Panc1 (cell line): Measurements from ENCODE around the gene MRPL54. TPM values are rescaled to one million over a fixed set of nuclear protein-coding genes. Genes with fewer than 3 reads are reported as not detected.
"Not testable (repeated sequence)": the region's sequence is repeated elsewhere in the genome, so short reads cannot be mapped to it uniquely, and the experiment has no call there.

Source experiments
- ATAC-seq: fragments of 200-7000 bp; cut with Tn5 transposase; 2 replicates; pipeline ENCODE4 v1.9.1; 2020; ENCODE audit warnings: mild to moderate bottlenecking, moderate library complexity
- BruUV-seq: library from RNA; stranded (reverse); fragments of 400-500 nt; replicated peaks from 2 replicates; lab custom pipeline; 2021; lab: Mats Ljungman, UMichigan
- CTCF ChIA-PET: fragments of 300-600 bp; sonication (Branson Sonifier 250); formaldehyde crosslinking; loops from one replicate; lab custom pipeline; 2022; ENCODE audit warnings: antibody characterized with exemption; lab: Charles Lee
- POLR2A ChIA-PET: fragments of 300-600 bp; sonication (Branson Sonifier 250); formaldehyde crosslinking; loops from one replicate; lab custom pipeline; 2022; ENCODE audit warnings: antibody characterized with exemption; lab: Charles Lee
- DNase-seq: peaks from one replicate; pipeline ENCODE4 v3.0.0-alpha.2; 2010; ENCODE audit warnings: low read depth, low spot score
- H3K27ac ChIP-seq: 2 replicates; pipeline ENCODE4 v1.5.1; 2011; ENCODE audit warnings: mild to moderate bottlenecking, low read length, inconsistent platforms
- H3K27me3 ChIP-seq: fragments of 200-500 bp; sonication (Bioruptor generic); 2 replicates; pipeline ENCODE4 v1.6.0; 2014; ENCODE audit warnings: low read length, inconsistent platforms; ENCODE audit not compliant: control insufficient read depth, insufficient read depth
- H3K36me3 ChIP-seq: fragments of 200-500 bp; sonication (Bioruptor generic); 2 replicates; pipeline ENCODE4 v1.5.1; 2014; ENCODE audit warnings: inconsistent platforms, mild to moderate bottlenecking, low read length, moderate library complexity; ENCODE audit not compliant: control insufficient read depth, insufficient read depth
- H3K4me1 ChIP-seq: 2 replicates; pipeline ENCODE4 v1.5.1; 2011; ENCODE audit warnings: inconsistent platforms, mild to moderate bottlenecking, low read length, moderate library complexity; ENCODE audit not compliant: control insufficient read depth, insufficient read depth
- H3K4me3 ChIP-seq, 2 experiments: 2 replicates each; pipeline ENCODE4 v1.5.1; 2011 to 2012; ENCODE audit warnings: low read depth in 2 of 2, low read length in 2 of 2, mild to moderate bottlenecking in 2 of 2, inconsistent platforms in 1 of 2, moderate library complexity in 1 of 2
- H3K9me3 ChIP-seq: fragments of 200-500 bp; sonication (Bioruptor generic); 2 replicates; pipeline ENCODE4 v1.5.1; 2014; ENCODE audit warnings: low read depth, mild to moderate bottlenecking, inconsistent platforms, low read length, moderate library complexity; ENCODE audit not compliant: control insufficient read depth, insufficient read depth
- POLR2AphosphoS5 ChIP-seq: IDR thresholded peaks from 2 replicates; pipeline ENCODE4 v1.6.1; 2012; ENCODE audit warnings: mild to moderate bottlenecking, low read depth, low read length, moderate library complexity
- SIN3A ChIP-seq: IDR thresholded peaks from 2 replicates; pipeline ENCODE4 v1.6.1; 2012; ENCODE audit warnings: low read depth, mild to moderate bottlenecking, low read length, moderate library complexity, borderline replicate concordance; ENCODE audit not compliant: insufficient read depth
- TCF7L2 ChIP-seq: IDR thresholded peaks from 2 replicates; pipeline ENCODE4 v1.6.1; 2011; ENCODE audit warnings: mild to moderate bottlenecking, low read depth, low read length, inconsistent platforms
- in situ Hi-C: cut with HindIII; loops from 2 replicates; pipeline ENCODE4 v1.10.0; 2016; ENCODE audit warnings: low sequenced_read_pairs, low pct_unique_long_range_greater_than_20kb
- intact Hi-C: fragments of 100-400 bp; cut with micrococcal nuclease; formaldehyde crosslinking; loops from one replicate; pipeline ENCODE4 v1.10.0; 2022; ENCODE audit not compliant: unreplicated experiment
- total RNA-seq: library from RNA; stranded (reverse); gene quantifications from one replicate; pipeline ENCODE4 v1.2.1, GENCODE V29; 2021; ENCODE audit not compliant: unreplicated experiment
- TF ChIP-seq, protein P1 (sequence below), 2 experiments: IDR thresholded peaks; 2 replicates each; pipeline ENCODE4 v1.6.1; 2011 to 2012; ENCODE audit warnings: low read depth in 2 of 2, control low read depth in 1 of 2, low read length in 1 of 2, mild to moderate bottlenecking in 1 of 2, moderate library complexity in 1 of 2; ENCODE audit not compliant: insufficient read depth in 1 of 2
- TF ChIP-seq, protein P2 (sequence below): fragments of 450-650 bp; IDR thresholded peaks from 2 replicates; pipeline ENCODE4 v1.5.1; 2017; ENCODE audit warnings: mild to moderate bottlenecking

Gene MRPL54
- total RNA-seq, 1 experiment from 2014 or later = 42.8 TPM

DNA sequence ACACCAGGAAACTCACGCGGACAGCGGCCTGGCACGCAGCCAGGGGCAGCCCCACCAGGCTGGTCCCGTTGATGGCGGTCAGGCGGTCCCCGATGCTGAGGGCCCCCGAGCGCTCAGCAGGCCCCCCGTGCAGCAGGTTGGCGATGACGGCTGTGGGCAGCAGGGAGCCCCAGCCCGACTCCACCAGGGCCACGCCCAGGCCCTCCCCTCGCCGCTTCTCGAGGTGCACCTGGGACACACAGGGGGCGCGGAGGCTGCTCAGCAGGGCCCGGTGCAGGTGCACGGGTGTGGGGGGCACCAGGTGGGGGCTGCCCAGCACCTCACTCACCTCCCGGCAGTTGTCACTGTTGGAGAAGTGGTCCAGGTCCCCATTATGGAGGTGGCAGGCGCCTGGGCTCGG lies 10.0 kb upstream of the MRPL54 start:
- no peaks in the 10 kb centered on the region for H3K9me3 ChIP-seq
- H3K27ac ChIP-seq = no peak overlapping the region
- H3K27me3 ChIP-seq = no peaks in the 10 kb centered on the region
- no peaks in the 10 kb centered on the region for H3K36me3 ChIP-seq
- in situ Hi-C loops = no loop called here
- intact Hi-C loops = no loop called here
- H3K4me3 ChIP-seq = no peak overlapping the region
- BruUV-seq = no TSS peak
- ChIA-PET CTCF (no interaction called here), POLR2A (no interaction called here)
- ATAC-seq (no peak), DNase-seq (no peak)
- TF ChIP-seq SIN3A (no peak), POLR2AphosphoS5 (no peak), TCF7L2 (no peak)
- TF ChIP-seq, protein P1, sequence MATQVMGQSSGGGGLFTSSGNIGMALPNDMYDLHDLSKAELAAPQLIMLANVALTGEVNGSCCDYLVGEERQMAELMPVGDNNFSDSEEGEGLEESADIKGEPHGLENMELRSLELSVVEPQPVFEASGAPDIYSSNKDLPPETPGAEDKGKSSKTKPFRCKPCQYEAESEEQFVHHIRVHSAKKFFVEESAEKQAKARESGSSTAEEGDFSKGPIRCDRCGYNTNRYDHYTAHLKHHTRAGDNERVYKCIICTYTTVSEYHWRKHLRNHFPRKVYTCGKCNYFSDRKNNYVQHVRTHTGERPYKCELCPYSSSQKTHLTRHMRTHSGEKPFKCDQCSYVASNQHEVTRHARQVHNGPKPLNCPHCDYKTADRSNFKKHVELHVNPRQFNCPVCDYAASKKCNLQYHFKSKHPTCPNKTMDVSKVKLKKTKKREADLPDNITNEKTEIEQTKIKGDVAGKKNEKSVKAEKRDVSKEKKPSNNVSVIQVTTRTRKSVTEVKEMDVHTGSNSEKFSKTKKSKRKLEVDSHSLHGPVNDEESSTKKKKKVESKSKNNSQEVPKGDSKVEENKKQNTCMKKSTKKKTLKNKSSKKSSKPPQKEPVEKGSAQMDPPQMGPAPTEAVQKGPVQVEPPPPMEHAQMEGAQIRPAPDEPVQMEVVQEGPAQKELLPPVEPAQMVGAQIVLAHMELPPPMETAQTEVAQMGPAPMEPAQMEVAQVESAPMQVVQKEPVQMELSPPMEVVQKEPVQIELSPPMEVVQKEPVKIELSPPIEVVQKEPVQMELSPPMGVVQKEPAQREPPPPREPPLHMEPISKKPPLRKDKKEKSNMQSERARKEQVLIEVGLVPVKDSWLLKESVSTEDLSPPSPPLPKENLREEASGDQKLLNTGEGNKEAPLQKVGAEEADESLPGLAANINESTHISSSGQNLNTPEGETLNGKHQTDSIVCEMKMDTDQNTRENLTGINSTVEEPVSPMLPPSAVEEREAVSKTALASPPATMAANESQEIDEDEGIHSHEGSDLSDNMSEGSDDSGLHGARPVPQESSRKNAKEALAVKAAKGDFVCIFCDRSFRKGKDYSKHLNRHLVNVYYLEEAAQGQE (IDR thresholded peaks at IDR 0.05; ENCODE audit: insufficient read depth in 1 of 2, low read depth in 2 of 2, low read length in 1 of 2) = no peak
- TF ChIP-seq, protein P2, sequence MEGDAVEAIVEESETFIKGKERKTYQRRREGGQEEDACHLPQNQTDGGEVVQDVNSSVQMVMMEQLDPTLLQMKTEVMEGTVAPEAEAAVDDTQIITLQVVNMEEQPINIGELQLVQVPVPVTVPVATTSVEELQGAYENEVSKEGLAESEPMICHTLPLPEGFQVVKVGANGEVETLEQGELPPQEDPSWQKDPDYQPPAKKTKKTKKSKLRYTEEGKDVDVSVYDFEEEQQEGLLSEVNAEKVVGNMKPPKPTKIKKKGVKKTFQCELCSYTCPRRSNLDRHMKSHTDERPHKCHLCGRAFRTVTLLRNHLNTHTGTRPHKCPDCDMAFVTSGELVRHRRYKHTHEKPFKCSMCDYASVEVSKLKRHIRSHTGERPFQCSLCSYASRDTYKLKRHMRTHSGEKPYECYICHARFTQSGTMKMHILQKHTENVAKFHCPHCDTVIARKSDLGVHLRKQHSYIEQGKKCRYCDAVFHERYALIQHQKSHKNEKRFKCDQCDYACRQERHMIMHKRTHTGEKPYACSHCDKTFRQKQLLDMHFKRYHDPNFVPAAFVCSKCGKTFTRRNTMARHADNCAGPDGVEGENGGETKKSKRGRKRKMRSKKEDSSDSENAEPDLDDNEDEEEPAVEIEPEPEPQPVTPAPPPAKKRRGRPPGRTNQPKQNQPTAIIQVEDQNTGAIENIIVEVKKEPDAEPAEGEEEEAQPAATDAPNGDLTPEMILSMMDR = no peak
- no peaks in the 10 kb centered on the region for H3K4me1 ChIP-seq

DNA sequence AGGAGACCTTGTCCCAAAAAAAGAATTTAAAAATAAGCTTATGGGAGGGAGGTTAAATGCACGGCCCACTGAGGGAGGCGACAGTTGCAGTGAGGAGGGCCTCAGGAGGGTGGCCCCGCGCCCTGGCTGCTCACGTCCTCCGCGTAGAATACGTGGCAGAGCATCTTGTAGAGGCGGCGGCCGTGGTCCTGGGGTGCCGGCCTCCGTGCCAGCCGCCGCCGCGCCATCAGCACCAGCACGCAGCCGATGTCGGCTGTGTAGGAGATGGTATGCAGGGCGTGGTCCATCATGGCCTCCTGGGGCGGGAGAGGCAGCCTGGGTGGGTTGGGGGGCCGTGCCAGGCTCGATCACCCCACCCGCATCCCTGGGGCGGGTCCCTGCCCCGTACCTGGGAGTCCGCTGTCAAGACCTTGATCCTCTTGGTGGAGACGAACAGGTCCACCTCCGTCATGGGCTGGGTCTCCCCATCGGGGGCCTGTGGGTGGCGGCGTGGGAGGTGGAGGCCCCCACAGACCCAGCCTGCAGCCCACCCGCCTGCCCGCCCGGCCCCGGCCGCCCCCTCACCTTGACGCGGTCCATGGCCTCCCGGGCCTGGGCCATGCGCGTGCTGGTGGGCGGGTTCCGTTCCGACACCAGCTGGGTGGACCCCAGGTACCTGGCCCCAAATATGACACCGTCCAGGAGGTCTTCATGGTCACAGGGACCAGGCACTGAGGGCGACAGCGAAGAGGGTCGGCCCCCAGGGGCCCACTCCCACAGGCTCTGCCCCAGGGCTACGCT lies 8.7 kb upstream of the MRPL54 start:
- ChIA-PET POLR2A (no interaction called here), CTCF (no interaction called here)
- intact Hi-C loops (no loop called here), in situ Hi-C loops (no loop called here)
- H3K4me1 ChIP-seq = no peaks in the 10 kb centered on the region
- no TSS peak for BruUV-seq
- H3K27me3 ChIP-seq = no peaks in the 10 kb centered on the region
- H3K9me3 ChIP-seq = no peaks in the 10 kb centered on the region
- DNase-seq = no peak
- TF ChIP-seq, protein P2 = no peak
- TF ChIP-seq POLR2AphosphoS5 (no peak), TCF7L2 (no peak), SIN3A (no peak)
- TF ChIP-seq, protein P1 (IDR thresholded peaks at IDR 0.05; ENCODE audit: insufficient read depth in 1 of 2, low read depth in 2 of 2, low read length in 1 of 2) = no peak
- H3K4me3 ChIP-seq = no peak overlapping the region
- no peak for ATAC-seq
- no peak overlapping the region for H3K27ac ChIP-seq
- H3K36me3 ChIP-seq = no peaks in the 10 kb centered on the region

DNA sequence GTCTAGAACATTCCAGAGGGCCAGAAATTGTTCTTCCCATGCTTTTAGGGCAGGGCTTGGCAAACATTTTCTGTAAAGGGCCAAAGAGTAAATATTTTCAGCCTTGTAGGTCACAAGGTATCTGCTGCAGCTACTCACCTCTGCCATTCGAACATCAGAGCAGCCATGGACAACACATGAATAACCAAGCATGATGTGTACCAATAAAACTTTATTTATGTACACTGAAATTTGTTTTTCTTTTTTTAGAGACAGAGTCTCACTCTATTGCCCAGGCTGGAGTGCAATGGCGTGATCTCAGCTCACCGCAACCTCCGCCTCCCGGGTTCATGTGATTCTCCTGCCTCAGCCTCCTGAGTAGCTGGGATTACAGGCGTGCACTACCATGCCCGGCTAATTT lies 4.8 kb upstream of the MRPL54 start:
- CTCF ChIA-PET, in situ Hi-C loops, H3K27me3 ChIP-seq, H3K4me1 ChIP-seq, H3K36me3 ChIP-seq, intact Hi-C loops, ATAC-seq, H3K27ac ChIP-seq, BruUV-seq, H3K4me3 ChIP-seq, POLR2A ChIA-PET, H3K9me3 ChIP-seq, DNase-seq: not testable (repeated sequence)
